ENCODE data around the gene RANBP9.

The RANBP9 gene

DNA sequence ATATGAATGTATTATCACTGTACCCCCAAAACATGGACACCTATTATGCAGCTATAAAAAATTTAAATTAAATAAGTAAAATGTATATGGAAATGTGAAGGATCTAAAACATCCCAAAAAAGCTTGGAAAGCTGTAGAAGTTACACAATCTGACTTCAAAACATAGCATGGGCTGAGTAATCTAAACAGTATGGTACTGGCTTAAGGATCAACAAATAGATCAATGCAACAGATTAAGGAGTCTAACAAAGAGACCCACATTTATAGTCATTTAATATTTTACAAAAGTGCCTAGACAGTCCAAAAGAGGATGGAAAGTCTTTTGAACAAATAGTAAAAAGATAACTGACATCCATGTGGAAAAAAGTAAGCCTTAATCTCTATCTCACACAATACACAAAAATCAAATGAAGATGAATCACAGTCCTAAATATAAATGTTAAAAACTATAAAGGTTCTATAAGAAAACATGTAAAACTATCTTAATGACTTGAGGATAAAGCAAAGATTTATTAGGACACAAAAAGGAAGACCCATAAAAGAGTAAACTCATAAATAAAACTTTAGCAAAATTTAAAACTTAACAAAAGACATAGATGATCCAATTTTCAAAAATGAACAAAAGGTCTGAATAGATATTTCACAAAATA lies 46.8 kb downstream of the RANBP9 start:
- H3K4me3 ChIP-seq (ENCODE audit: low read depth, low read length) = no peak overlapping the region
- TF ChIP-seq POLR2A (IDR thresholded peaks at IDR 0.05; ENCODE audit: extremely low read depth, insufficient read length) (no peak), MYC (IDR thresholded peaks at IDR 0.05; ENCODE audit: low read depth, low read length) (no peak)
- TF ChIP-seq, protein P1, sequence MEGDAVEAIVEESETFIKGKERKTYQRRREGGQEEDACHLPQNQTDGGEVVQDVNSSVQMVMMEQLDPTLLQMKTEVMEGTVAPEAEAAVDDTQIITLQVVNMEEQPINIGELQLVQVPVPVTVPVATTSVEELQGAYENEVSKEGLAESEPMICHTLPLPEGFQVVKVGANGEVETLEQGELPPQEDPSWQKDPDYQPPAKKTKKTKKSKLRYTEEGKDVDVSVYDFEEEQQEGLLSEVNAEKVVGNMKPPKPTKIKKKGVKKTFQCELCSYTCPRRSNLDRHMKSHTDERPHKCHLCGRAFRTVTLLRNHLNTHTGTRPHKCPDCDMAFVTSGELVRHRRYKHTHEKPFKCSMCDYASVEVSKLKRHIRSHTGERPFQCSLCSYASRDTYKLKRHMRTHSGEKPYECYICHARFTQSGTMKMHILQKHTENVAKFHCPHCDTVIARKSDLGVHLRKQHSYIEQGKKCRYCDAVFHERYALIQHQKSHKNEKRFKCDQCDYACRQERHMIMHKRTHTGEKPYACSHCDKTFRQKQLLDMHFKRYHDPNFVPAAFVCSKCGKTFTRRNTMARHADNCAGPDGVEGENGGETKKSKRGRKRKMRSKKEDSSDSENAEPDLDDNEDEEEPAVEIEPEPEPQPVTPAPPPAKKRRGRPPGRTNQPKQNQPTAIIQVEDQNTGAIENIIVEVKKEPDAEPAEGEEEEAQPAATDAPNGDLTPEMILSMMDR (IDR thresholded peaks at IDR 0.05; ENCODE audit: low read depth, low read length) = no peak
- TF ChIP-seq, protein P2, sequence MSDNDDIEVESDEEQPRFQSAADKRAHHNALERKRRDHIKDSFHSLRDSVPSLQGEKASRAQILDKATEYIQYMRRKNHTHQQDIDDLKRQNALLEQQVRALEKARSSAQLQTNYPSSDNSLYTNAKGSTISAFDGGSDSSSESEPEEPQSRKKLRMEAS (IDR thresholded peaks at IDR 0.05; ENCODE audit: low read depth, low read length) = no peak
- no peak for DNase-seq (ENCODE audit: low read depth)

DNA sequence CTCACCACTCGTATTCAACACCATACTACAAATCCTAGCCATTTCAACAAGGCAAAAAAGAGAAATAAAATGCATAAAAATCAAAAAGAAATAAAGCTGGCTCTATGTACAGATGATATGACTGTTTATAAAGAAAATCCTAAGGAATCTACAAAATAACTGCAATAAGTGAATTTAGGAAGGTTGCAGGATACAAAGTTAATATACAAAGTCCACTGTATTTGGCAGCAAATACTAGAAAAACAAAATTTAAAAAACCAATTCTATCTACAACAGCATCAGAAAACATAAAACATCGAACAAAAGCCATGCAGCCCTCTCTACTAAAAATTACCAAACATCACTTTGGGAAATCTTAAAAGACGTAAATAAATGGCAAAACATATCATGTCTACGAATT lies 47.6 kb downstream of the RANBP9 start:
- no peak for DNase-seq (ENCODE audit: low read depth)
- H3K4me3 ChIP-seq (ENCODE audit: low read depth, low read length) = no peak overlapping the region
- TF ChIP-seq, protein P2 (IDR thresholded peaks at IDR 0.05; ENCODE audit: low read depth, low read length) = no peak
- TF ChIP-seq POLR2A (IDR thresholded peaks at IDR 0.05; ENCODE audit: extremely low read depth, insufficient read length) (no peak), MYC (IDR thresholded peaks at IDR 0.05; ENCODE audit: low read depth, low read length) (no peak)
- TF ChIP-seq, protein P1 (IDR thresholded peaks at IDR 0.05; ENCODE audit: low read depth, low read length) = no peak

DNA sequence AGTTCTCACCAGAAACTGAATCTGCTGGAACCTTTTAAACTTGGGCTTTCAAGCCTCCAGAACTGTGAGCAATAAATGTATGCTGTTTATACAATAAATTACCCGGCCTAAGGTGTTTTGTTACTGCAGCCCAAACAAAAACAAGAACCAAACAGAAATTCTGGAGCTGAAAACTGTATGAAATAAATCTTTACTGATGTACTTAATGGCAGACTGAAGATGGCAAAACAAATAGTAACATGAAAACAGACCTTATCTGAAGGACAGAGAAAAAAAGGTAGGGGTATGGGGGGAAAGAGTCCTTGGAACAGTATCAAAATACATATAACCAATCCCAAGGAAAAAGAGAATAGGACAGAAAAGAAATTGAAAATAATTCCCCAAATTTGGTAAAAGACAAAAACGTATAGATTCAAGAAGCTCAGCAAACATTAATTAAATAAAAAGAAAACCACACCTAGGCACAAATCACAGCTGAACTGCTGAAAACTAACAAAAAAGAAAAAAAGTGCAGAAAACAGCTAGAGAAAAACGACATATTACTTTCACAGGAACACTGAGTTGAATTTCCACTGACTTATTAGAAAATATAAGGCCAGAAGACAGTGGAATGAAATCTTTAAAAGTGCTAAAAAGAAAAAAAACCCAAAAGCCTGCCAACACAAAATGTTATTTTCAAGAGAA lies 48.8 kb downstream of the RANBP9 start:
- no peak overlapping the region for H3K4me3 ChIP-seq (ENCODE audit: low read depth, low read length)
- TF ChIP-seq MYC (IDR thresholded peaks at IDR 0.05; ENCODE audit: low read depth, low read length) (no peak), POLR2A (IDR thresholded peaks at IDR 0.05; ENCODE audit: extremely low read depth, insufficient read length) (no peak)
- TF ChIP-seq, protein P1 (IDR thresholded peaks at IDR 0.05; ENCODE audit: low read depth, low read length) = no peak
- TF ChIP-seq, protein P2 (IDR thresholded peaks at IDR 0.05; ENCODE audit: low read depth, low read length) = no peak
- DNase-seq (ENCODE audit: low read depth) = no peak

DNA sequence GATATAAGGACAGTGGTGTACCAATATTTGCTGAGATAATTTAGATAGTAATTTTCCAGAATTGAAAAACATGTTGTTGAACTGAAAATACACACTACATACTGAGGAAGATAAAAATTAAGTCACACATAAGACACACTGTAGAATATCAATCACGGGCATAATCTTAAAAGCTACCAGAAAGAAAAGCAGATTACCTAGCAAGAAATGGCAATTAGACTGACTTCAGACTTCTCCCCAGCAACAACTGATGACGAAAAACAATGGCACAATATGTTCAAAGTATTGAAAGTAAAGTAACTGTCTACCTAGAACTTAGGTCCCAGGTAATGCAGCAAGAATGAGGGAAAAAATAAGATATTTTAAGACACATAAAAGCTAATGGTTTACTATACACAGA lies 50.0 kb downstream of the RANBP9 start:
- TF ChIP-seq, protein P1 (IDR thresholded peaks at IDR 0.05; ENCODE audit: low read depth, low read length) = no peak
- no peak for TF ChIP-seq MYC (IDR thresholded peaks at IDR 0.05; ENCODE audit: low read depth, low read length)
- TF ChIP-seq, protein P2 (IDR thresholded peaks at IDR 0.05; ENCODE audit: low read depth, low read length) = no peak
- H3K4me3 ChIP-seq (ENCODE audit: low read depth, low read length) = no peak overlapping the region

DNA sequence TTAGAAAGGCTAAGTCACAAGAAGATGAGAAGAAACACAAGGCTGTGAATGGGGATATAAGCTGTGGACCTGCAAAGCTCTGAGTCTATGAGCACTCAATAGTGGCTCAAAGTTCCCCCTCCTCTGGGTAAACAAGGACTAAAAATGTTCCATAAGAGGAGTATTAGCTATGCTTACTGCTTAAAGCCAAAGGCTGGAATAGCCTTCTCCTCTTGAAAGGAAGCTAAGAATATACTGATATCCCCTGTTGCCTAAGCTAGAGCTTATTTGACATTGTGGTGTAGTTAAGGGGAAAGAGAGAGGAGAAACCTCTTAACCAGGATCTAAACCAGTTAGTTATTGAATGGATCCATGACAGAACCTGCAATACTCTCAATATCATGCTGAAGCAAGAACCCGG lies 50.7 kb downstream of the RANBP9 start:
- H3K4me3 ChIP-seq (ENCODE audit: low read depth, low read length) = no peak overlapping the region
- no peak for DNase-seq (ENCODE audit: low read depth)
- TF ChIP-seq, protein P1 (IDR thresholded peaks at IDR 0.05; ENCODE audit: low read depth, low read length) = no peak
- TF ChIP-seq, protein P2 (IDR thresholded peaks at IDR 0.05; ENCODE audit: low read depth, low read length) = no peak
- no peak for TF ChIP-seq POLR2A (IDR thresholded peaks at IDR 0.05; ENCODE audit: extremely low read depth, insufficient read length)
- no peak for TF ChIP-seq MYC (IDR thresholded peaks at IDR 0.05; ENCODE audit: low read depth, low read length)

More for the DNA sequence above, 50.0 kb downstream of the RANBP9 start:
- DNase-seq (ENCODE audit: low read depth) = no peak
